RWPE2 (cell line): Measurements from ENCODE around the gene AKAP10.
"Not testable (repeated sequence)": the region's sequence is repeated elsewhere in the genome, so short reads cannot be mapped to it uniquely, and the experiment has no call there.

ENCODE experiments used
- ATAC-seq: fragments of 200-7000 bp; cut with Tn5 transposase; 3 replicates; pipeline ENCODE4 v1.9.1; 2021; ENCODE audit warnings: low read depth
- DNase-seq: peaks from one replicate; pipeline ENCODE4 v3.0.0-alpha.2; 2020; ENCODE audit warnings: low spot score
- H3K27ac ChIP-seq: fragments of 450-650 bp; 2 replicates; pipeline ENCODE4 v1.5.1; 2017; ENCODE audit warnings: mild to moderate bottlenecking; ENCODE audit not compliant: poor library complexity, severe bottlenecking
- H3K27me3 ChIP-seq: fragments of 250-450 bp; sonication (Bioruptor Pico); 2 replicates; pipeline ENCODE4 v1.5.1; 2021; ENCODE audit warnings: mild to moderate bottlenecking, moderate library complexity; ENCODE audit not compliant: insufficient read depth, poor library complexity, severe bottlenecking
- H3K36me3 ChIP-seq: fragments of 250-450 bp; sonication (Bioruptor Pico); 2 replicates; pipeline ENCODE4 v1.5.1; 2020; ENCODE audit warnings: low read depth, mild to moderate bottlenecking, moderate library complexity
- H3K4me1 ChIP-seq: fragments of 250-450 bp; sonication (Bioruptor Pico); 2 replicates; pipeline ENCODE4 v1.5.1; 2021; ENCODE audit warnings: mild to moderate bottlenecking, moderate library complexity; ENCODE audit not compliant: insufficient read depth, poor library complexity, severe bottlenecking
- H3K4me3 ChIP-seq: fragments of 250-450 bp; sonication (Bioruptor Pico); 2 replicates; pipeline ENCODE4 v1.5.1; 2021; ENCODE audit warnings: mild to moderate bottlenecking, moderate library complexity; ENCODE audit not compliant: severe bottlenecking
- H3K9me3 ChIP-seq: fragments of 250-450 bp; sonication (Bioruptor Pico); 2 replicates; pipeline ENCODE4 v1.5.1; 2021; ENCODE audit warnings: mild to moderate bottlenecking, moderate library complexity; ENCODE audit not compliant: severe bottlenecking
- CTCF ChIP-seq: fragments of 450-650 bp; IDR thresholded peaks from one replicate; pipeline ENCODE4 v1.5.1; 2017; ENCODE audit warnings: mild to moderate bottlenecking, moderate library complexity; ENCODE audit not compliant: poor library complexity, severe bottlenecking

Gene AKAP10, protein sequence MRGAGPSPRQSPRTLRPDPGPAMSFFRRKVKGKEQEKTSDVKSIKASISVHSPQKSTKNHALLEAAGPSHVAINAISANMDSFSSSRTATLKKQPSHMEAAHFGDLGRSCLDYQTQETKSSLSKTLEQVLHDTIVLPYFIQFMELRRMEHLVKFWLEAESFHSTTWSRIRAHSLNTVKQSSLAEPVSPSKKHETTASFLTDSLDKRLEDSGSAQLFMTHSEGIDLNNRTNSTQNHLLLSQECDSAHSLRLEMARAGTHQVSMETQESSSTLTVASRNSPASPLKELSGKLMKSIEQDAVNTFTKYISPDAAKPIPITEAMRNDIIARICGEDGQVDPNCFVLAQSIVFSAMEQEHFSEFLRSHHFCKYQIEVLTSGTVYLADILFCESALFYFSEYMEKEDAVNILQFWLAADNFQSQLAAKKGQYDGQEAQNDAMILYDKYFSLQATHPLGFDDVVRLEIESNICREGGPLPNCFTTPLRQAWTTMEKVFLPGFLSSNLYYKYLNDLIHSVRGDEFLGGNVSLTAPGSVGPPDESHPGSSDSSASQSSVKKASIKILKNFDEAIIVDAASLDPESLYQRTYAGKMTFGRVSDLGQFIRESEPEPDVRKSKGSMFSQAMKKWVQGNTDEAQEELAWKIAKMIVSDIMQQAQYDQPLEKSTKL

DNA sequence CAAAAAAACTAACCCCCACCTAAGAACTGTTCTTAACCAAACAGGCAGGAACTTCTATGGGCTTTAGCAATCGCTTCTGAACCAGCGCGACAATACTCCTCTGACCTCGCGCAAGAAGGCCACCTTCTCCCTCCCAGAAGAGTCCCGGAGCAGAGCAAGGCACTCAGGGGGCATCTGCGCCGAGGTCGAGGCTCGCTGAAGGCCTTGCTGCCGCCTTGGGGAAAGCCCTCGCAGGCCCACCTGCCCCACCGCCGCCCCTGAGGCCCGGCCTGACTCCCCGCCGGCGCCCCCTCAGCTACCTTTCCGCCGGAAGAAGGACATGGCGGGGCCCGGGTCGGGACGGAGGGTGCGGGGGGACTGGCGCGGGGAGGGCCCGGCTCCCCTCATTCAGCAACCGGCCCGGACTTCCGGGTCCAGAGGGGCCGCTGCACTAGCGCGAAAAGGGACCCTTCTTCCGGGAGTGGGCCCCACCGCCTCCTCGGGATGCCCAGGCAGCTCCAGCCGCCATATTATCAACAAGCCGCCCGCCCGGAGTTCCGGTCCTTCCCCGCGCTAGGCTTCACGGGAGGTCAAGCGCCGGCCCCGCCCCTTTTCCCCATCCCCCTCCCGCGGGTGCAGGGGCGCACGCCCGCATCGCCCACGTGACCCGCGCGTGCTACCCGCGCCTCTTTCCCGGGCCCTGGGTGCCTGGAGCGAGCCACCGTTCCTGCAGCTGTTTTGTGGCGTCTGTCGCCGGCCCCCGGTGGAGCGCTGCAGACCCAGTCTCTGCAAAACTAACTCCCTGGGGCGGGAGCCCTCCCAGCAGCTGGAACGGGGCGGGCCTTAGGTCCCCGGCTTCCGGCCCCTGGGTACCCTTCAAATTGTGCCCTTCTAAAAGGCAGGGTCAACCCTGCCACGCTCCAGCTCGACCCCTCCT, at the start of gene AKAP10:
Gene AKAP10, minus strand, starts transcription at position 536 of the 916 bp plus-strand sequence. Its CDS starts 149 bp downstream, at position 387.
- Histone ChIP-seq H3K4me3 (peak within 1 kb of the TSS; percentile 93), H3K27ac (peak within 1 kb of the TSS; percentile 69), H3K4me1 (no peaks in the 10 kb centered on the region), H3K27me3 (no peaks in the 10 kb centered on the region), H3K36me3 (peaks cover 33% of the 10 kb centered on the region), H3K9me3 (no peaks in the 10 kb centered on the region)
- DNase-seq (peak; percentile 89), ATAC-seq (peak; percentile 90)
- TF ChIP-seq CTCF = no peak

GRCh38 chr17:20026960-20027359, 49.3 kb upstream of the AKAP10 start:
- H3K27ac ChIP-seq = no peak overlapping the region
- H3K9me3 ChIP-seq = no peaks in the 10 kb centered on the region
- no peaks in the 10 kb centered on the region for H3K4me1 ChIP-seq
- DNase-seq = no peak
- no peak overlapping the region for H3K4me3 ChIP-seq
- no peak for TF ChIP-seq CTCF
- no peak for ATAC-seq
- H3K36me3 ChIP-seq = no peaks in the 10 kb centered on the region
- H3K27me3 ChIP-seq = no peaks in the 10 kb centered on the region

GRCh38 chr17:20022701-20023100, 45.1 kb upstream of the AKAP10 start:
- no peak for TF ChIP-seq CTCF
- H3K27me3 ChIP-seq = no peaks in the 10 kb centered on the region

GRCh38 chr17:20016475-20016992, 38.9 kb upstream of the AKAP10 start:
- H3K27ac ChIP-seq, ATAC-seq, H3K27me3 ChIP-seq, H3K4me1 ChIP-seq, H3K9me3 ChIP-seq, H3K4me3 ChIP-seq, DNase-seq, H3K36me3 ChIP-seq: not testable (repeated sequence)

More at GRCh38 chr17:20022701-20023100, 45.1 kb upstream of the AKAP10 start:
- no peak overlapping the region for H3K27ac ChIP-seq
- no peaks in the 10 kb centered on the region for H3K4me1 ChIP-seq
- no peaks in the 10 kb centered on the region for H3K36me3 ChIP-seq
- DNase-seq (no peak), ATAC-seq (no peak)
- no peak overlapping the region for H3K4me3 ChIP-seq
- H3K9me3 ChIP-seq = no peaks in the 10 kb centered on the region

DNA sequence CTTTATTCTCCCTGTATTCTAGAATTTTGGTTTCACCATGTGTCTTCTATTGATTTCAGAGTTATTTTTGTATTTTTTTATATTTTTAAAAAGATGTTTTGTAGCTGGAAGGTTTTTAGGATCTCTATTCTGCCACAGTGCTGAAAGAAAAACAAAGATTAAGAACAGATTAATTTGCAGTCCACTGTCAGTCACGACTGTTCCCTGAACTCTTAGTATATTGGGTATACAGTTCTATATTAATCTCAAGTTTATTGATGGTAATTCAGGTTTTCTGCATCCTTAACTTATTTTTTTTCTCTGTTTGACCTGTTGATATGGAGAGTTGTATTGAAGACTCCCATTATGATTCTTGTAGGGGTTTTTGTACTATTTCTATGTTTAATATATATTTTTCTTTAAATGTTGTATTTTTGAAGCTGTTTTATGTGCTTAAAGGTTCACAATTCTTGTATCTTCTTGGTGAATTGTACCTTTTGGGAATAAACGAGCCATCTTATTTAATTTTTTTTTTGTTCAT, 34.4 kb upstream of the AKAP10 start:
- Histone ChIP-seq H3K9me3 (no peaks in the 10 kb centered on the region), H3K4me1 (no peaks in the 10 kb centered on the region), H3K36me3 (no peaks in the 10 kb centered on the region), H3K27me3 (peaks cover 14% of the 10 kb centered on the region), H3K4me3 (no peak overlapping the region), H3K27ac (no peak overlapping the region)
- no peak for TF ChIP-seq CTCF
- DNase-seq = no peak
- no peak for ATAC-seq
